SK-N-SH treated with all-trans-retinoic acid at 6 μM for 48 hours (cell line): ENCODE results near the gene FOXO3.
"Not testable (repeated sequence)": the region's sequence is repeated elsewhere in the genome, so short reads cannot be mapped to it uniquely, and the experiment has no call there.

Experiments used
- ATAC-seq: fragments of 200-7000 bp; cut with Tn5 transposase; 3 replicates; pipeline ENCODE4 v1.9.1; 2020; ENCODE audit warnings: mild to moderate bottlenecking, moderate library complexity
- ARNTL ChIP-seq: fragments of 450-650 bp; formaldehyde crosslinking; IDR thresholded peaks from 2 replicates; pipeline ENCODE4 v1.5.0; 2020; ENCODE audit warnings: low read depth, mild to moderate bottlenecking, moderate library complexity, borderline replicate concordance
- BACH2 ChIP-seq: fragments of 250-450 bp; sonication (Bioruptor Pico); IDR thresholded peaks from 2 replicates; pipeline ENCODE4 v1.9.0; 2021; ENCODE audit warnings: mild to moderate bottlenecking, borderline replicate concordance
- CSDC2 ChIP-seq: fragments of 250-450 bp; sonication (Bioruptor Pico); IDR thresholded peaks from 2 replicates; pipeline ENCODE4 v1.5.0; 2020; ENCODE audit warnings: mild to moderate bottlenecking, moderate library complexity
- GLIS3 ChIP-seq: fragments of 250-450 bp; sonication (Bioruptor Pico); IDR thresholded peaks from 2 replicates; pipeline ENCODE4 v1.5.0; 2020; ENCODE audit warnings: mild to moderate bottlenecking, moderate library complexity
- ISL1 ChIP-seq: fragments of 250-450 bp; sonication (Bioruptor Pico); IDR thresholded peaks from 2 replicates; pipeline ENCODE4 v2.1.2; 2022; ENCODE audit warnings: mild to moderate bottlenecking, moderate library complexity
- OSR1 ChIP-seq: fragments of 250-450 bp; sonication (Bioruptor Pico); IDR thresholded peaks from 2 replicates; pipeline ENCODE4 v1.8.0; 2022; ENCODE audit warnings: moderate library complexity, mild to moderate bottlenecking, inconsistent platforms
- PPARA ChIP-seq: fragments of 250-450 bp; sonication (Bioruptor Pico); IDR thresholded peaks from 2 replicates; pipeline ENCODE4 v1.5.0; 2020; ENCODE audit warnings: mild to moderate bottlenecking, borderline replicate concordance
- RARB ChIP-seq: fragments of 250-450 bp; sonication (Bioruptor Pico); IDR thresholded peaks from 2 replicates; pipeline ENCODE4 v1.8.0; 2021; ENCODE audit warnings: mild to moderate bottlenecking, moderate library complexity
- SNAI2 ChIP-seq: fragments of 250-450 bp; sonication (Bioruptor Pico); IDR thresholded peaks from 2 replicates; pipeline ENCODE4 v1.5.0; 2020; ENCODE audit warnings: mild to moderate bottlenecking, moderate library complexity
- TCF4 ChIP-seq: fragments of 250-450 bp; sonication (Bioruptor Pico); IDR thresholded peaks from 2 replicates; pipeline ENCODE4 v1.8.0; 2021; ENCODE audit warnings: mild to moderate bottlenecking, moderate library complexity, borderline replicate concordance
- ZC3H10 ChIP-seq: fragments of 250-450 bp; sonication (Bioruptor Pico); IDR thresholded peaks from 2 replicates; pipeline ENCODE4 v1.5.1; 2021; ENCODE audit warnings: mild to moderate bottlenecking, moderate library complexity
- ZFP3 ChIP-seq: fragments of 250-450 bp; sonication (Bioruptor Pico); IDR thresholded peaks from 2 replicates; pipeline ENCODE4 v1.5.0; 2020; ENCODE audit warnings: mild to moderate bottlenecking, moderate library complexity
- ZFP30 ChIP-seq: fragments of 450-650 bp; formaldehyde crosslinking; IDR thresholded peaks from 2 replicates; pipeline ENCODE4 v1.5.0; 2022; ENCODE audit warnings: mild to moderate bottlenecking, moderate library complexity
- ZNF565 ChIP-seq: fragments of 450-650 bp; formaldehyde crosslinking; conservative IDR thresholded peaks from 2 replicates; pipeline ENCODE4 v1.5.0; 2020; ENCODE audit warnings: low read depth, mild to moderate bottlenecking, moderate library complexity
- ZNF70 ChIP-seq: fragments of 450-650 bp; formaldehyde crosslinking; IDR thresholded peaks from 2 replicates; pipeline ENCODE4 v1.5.0; 2020; ENCODE audit warnings: mild to moderate bottlenecking, moderate library complexity
- ZNF8 ChIP-seq: fragments of 450-650 bp; formaldehyde crosslinking; IDR thresholded peaks from 2 replicates; pipeline ENCODE4 v1.5.0; 2020; ENCODE audit warnings: mild to moderate bottlenecking, moderate library complexity
- TF ChIP-seq, protein P1 (sequence below): fragments of 250-450 bp; sonication (Bioruptor Pico); IDR thresholded peaks from 2 replicates; pipeline ENCODE4 v1.8.0; 2021; ENCODE audit warnings: low read depth, mild to moderate bottlenecking, moderate library complexity, borderline replicate concordance
- TF ChIP-seq, protein P2 (sequence below): fragments of 250-450 bp; sonication (Bioruptor Pico); IDR thresholded peaks from 2 replicates; pipeline ENCODE4 v1.5.1; 2021; ENCODE audit warnings: mild to moderate bottlenecking, moderate library complexity
- TF ChIP-seq, protein P3 (sequence below): fragments of 250-450 bp; sonication (Bioruptor Pico); IDR thresholded peaks from 2 replicates; pipeline ENCODE4 v1.5.0; 2020; ENCODE audit warnings: mild to moderate bottlenecking, moderate library complexity
- TF ChIP-seq, protein P4 (sequence below): fragments of 250-450 bp; sonication (Bioruptor Pico); IDR thresholded peaks from 2 replicates; pipeline ENCODE4 v1.5.1; 2020; ENCODE audit warnings: low read depth, mild to moderate bottlenecking, moderate library complexity

Gene FOXO3

DNA sequence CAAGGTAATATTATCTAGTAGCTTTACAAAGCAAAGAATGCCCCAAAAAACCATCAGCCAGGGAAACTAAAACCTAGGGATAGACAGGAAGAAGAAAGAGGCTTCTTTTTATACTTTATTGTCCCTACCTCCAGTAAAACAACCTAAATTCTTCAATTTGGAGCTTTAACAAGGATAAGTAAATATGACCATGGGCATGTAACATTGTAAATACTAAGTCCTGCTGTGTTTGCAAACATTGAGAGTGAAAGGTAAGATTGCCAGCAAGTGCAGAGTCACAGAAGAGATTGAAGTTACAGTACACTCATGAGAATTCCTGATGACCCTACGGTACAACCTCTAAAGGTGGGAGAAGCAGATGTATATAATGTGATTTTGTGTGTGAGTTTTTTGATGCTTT is 117.2 kb downstream of the FOXO3 start:
- TF ChIP-seq ZFP30 (no peak), ZFP3 (CRISPR knock-in tag) (no peak), GLIS3 (no peak), SNAI2 (CRISPR knock-in tag) (no peak), OSR1 (no peak), CSDC2 (CRISPR knock-in tag) (no peak), BACH2 (CRISPR knock-in tag) (no peak), ARNTL (CRISPR knock-in tag) (no peak), TCF4 (no peak), ISL1 (no peak), ZC3H10 (CRISPR knock-in tag) (no peak), ZNF8 (CRISPR knock-in tag) (no peak), ZNF565 (CRISPR knock-in tag) (no peak), RARB (CRISPR knock-in tag) (no peak), PPARA (CRISPR knock-in tag) (no peak), ZNF70 (no peak)
- TF ChIP-seq, protein P1, sequence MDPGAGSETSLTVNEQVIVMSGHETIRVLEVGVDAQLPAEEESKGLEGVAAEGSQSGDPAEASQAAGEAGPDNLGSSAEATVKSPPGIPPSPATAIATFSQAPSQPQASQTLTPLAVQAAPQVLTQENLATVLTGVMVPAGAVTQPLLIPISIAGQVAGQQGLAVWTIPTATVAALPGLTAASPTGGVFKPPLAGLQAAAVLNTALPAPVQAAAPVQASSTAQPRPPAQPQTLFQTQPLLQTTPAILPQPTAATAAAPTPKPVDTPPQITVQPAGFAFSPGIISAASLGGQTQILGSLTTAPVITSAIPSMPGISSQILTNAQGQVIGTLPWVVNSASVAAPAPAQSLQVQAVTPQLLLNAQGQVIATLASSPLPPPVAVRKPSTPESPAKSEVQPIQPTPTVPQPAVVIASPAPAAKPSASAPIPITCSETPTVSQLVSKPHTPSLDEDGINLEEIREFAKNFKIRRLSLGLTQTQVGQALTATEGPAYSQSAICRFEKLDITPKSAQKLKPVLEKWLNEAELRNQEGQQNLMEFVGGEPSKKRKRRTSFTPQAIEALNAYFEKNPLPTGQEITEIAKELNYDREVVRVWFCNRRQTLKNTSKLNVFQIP (CRISPR knock-in tag), result no peak
- TF ChIP-seq, protein P2, sequence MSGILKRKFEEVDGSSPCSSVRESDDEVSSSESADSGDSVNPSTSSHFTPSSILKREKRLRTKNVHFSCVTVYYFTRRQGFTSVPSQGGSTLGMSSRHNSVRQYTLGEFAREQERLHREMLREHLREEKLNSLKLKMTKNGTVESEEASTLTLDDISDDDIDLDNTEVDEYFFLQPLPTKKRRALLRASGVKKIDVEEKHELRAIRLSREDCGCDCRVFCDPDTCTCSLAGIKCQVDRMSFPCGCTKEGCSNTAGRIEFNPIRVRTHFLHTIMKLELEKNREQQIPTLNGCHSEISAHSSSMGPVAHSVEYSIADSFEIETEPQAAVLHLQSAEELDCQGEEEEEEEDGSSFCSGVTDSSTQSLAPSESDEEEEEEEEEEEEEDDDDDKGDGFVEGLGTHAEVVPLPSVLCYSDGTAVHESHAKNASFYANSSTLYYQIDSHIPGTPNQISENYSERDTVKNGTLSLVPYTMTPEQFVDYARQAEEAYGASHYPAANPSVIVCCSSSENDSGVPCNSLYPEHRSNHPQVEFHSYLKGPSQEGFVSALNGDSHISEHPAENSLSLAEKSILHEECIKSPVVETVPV (CRISPR knock-in tag), result no peak
- TF ChIP-seq, protein P3, sequence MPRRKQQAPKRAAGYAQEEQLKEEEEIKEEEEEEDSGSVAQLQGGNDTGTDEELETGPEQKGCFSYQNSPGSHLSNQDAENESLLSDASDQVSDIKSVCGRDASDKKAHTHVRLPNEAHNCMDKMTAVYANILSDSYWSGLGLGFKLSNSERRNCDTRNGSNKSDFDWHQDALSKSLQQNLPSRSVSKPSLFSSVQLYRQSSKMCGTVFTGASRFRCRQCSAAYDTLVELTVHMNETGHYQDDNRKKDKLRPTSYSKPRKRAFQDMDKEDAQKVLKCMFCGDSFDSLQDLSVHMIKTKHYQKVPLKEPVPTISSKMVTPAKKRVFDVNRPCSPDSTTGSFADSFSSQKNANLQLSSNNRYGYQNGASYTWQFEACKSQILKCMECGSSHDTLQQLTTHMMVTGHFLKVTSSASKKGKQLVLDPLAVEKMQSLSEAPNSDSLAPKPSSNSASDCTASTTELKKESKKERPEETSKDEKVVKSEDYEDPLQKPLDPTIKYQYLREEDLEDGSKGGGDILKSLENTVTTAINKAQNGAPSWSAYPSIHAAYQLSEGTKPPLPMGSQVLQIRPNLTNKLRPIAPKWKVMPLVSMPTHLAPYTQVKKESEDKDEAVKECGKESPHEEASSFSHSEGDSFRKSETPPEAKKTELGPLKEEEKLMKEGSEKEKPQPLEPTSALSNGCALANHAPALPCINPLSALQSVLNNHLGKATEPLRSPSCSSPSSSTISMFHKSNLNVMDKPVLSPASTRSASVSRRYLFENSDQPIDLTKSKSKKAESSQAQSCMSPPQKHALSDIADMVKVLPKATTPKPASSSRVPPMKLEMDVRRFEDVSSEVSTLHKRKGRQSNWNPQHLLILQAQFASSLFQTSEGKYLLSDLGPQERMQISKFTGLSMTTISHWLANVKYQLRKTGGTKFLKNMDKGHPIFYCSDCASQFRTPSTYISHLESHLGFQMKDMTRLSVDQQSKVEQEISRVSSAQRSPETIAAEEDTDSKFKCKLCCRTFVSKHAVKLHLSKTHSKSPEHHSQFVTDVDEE (CRISPR knock-in tag), result no peak
- TF ChIP-seq, protein P4, sequence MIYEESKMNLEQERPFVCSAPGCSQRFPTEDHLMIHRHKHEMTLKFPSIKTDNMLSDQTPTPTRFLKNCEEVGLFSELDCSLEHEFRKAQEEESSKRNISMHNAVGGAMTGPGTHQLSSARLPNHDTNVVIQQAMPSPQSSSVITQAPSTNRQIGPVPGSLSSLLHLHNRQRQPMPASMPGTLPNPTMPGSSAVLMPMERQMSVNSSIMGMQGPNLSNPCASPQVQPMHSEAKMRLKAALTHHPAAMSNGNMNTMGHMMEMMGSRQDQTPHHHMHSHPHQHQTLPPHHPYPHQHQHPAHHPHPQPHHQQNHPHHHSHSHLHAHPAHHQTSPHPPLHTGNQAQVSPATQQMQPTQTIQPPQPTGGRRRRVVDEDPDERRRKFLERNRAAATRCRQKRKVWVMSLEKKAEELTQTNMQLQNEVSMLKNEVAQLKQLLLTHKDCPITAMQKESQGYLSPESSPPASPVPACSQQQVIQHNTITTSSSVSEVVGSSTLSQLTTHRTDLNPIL, result no peak
- TF ChIP-seq, all 23 proteins: peak for 0

DNA sequence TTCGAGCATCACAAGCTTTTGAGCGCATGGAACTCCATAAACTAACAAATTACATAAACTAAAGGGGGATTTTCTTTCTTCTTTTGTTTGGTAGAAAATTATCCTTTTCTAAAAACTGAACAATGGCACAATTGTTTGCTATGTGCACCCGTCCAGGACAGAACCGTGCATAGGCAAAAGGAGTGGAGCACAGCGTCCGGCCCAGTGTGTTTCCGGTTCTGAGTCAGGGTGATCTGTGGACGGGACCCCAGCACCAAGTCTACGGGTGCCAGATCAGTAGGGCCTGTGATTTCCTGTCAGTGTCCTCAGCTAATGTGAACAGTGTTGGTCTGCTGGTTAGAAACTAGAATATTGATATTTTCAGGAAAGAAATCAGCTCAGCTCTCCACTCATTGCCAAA is 119.6 kb downstream of the FOXO3 start:
- not testable (repeated sequence) for ATAC-seq

More for the DNA sequence above, 117.2 kb downstream of the FOXO3 start:
- no peak for ATAC-seq

DNA sequence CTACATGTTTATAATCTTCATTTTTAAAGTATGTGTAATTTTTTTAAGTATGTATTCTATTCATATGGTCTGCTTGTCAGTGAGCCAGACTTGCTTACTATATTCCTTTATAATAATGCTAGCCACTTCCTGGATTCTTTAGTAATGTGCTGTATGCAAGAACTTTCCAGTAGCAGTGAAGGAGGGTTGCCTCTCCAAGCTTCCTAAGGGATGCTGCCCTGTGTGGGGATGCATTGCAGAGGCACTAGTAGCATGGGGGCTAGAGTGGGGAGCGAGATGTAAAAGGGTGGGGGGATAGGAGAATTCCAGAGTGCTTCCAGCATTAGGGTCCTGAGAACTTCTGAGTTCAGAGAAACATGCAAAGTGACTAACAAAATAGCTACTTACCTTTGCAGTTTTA is 121.0 kb downstream of the FOXO3 start:
- peak; percentile 76 for ATAC-seq

DNA sequence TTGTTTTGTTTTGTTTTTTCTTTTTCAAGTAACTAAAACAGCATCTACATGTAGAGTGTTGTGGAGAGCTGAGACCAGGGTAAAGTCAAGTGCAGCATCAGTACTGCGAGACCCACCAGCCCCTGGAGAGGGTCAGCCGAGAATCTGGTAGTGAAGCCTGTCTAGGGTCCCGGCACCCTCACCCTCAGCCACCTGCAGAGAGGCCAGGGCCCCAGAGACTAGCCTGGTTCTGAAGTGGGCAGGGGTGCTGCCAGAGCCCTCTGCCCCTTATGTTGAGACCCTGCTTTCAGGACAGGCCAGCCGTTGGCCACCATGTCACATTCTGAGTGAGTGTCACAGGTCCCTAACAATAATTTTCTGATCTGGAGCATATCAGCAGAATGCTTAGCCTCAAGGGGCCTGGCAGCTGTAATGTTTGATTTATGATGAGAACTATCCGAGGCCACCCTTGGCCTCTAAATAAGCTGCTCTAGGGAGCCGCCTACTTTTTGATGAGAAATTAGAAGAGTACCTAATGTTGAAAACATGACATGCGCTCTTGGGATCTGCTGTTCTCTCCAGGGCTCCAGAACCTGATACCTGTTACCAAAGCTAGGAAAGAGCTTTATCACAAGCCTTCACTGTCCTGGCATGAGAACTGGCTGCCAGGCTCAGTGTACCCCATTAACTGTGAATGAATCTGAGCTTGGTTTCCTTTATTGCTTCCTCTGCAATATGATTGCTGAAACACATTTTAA is 121.8 kb downstream of the FOXO3 start:
- not testable (repeated sequence) for ATAC-seq

DNA sequence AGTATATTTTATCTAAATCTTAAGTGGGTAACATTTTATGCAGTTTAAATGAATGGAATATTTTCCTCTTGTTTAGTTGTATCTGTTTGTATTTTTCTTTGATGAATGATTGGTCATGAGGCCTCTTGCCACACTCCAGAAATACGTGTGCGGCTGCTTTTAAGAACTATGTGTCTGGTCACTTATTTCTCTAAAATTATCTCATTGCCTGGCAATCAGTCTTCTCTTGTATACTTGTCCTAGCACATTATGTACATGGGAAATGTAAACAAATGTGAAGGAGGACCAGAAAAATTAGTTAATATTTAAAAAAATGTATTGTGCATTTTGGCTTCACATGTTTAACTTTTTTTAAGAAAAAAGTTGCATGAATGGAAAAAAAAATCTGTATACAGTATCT is 123.3 kb downstream of the FOXO3 start:
- not testable (repeated sequence) for ATAC-seq
